ENCODE data around the gene PROKR1.

Gene PROKR1

GRCh38 chr2:68695971-68696370 lies 52.6 kb downstream of the PROKR1 start:
- Histone ChIP-seq H3K27me3 (ENCODE audit: control insufficient read depth, insufficient read depth, low read length) (no peaks in the 10 kb centered on the region), H3K9me3 (ENCODE audit: control insufficient read depth, insufficient read depth, low read length) (no peaks in the 10 kb centered on the region), H3K27ac (ENCODE audit: low read length) (no peak overlapping the region), H3K36me3 (ENCODE audit: control insufficient read depth, insufficient read depth, low read length) (no peaks in the 10 kb centered on the region), H3K4me3 (ENCODE audit: low read length) (no peak overlapping the region), H3K4me1 (ENCODE audit: control insufficient read depth, insufficient read depth, low read length) (no peaks in the 10 kb centered on the region)
- WGBS (ENCODE audit: insufficient coverage, insufficient read length): no CpG with 5 or more reads among the region's 4 CpGs
- DNase-seq (ENCODE audit: low read depth, low spot score): no peak

GRCh38 chr2:68696554-68696953 lies 53.2 kb downstream of the PROKR1 start:
- Histone ChIP-seq H3K4me1 (ENCODE audit: control insufficient read depth, insufficient read depth, low read length) (no peaks in the 10 kb centered on the region), H3K4me3 (ENCODE audit: low read length) (no peak overlapping the region), H3K27me3 (ENCODE audit: control insufficient read depth, insufficient read depth, low read length) (no peaks in the 10 kb centered on the region), H3K27ac (ENCODE audit: low read length) (no peak overlapping the region), H3K36me3 (ENCODE audit: control insufficient read depth, insufficient read depth, low read length) (no peaks in the 10 kb centered on the region), H3K9me3 (ENCODE audit: control insufficient read depth, insufficient read depth, low read length) (no peaks in the 10 kb centered on the region)
- DNase-seq (ENCODE audit: low read depth, low spot score): peak; percentile 47
- no CpG with 5 or more reads among the region's 2 CpGs for WGBS (ENCODE audit: insufficient coverage, insufficient read length)

GRCh38 chr2:68698567-68699377 lies 55.4 kb downstream of the PROKR1 start:
- Histone ChIP-seq H3K27ac (ENCODE audit: low read length) (no peak overlapping the region), H3K27me3 (ENCODE audit: control insufficient read depth, insufficient read depth, low read length) (no peaks in the 10 kb centered on the region), H3K36me3 (ENCODE audit: control insufficient read depth, insufficient read depth, low read length) (no peaks in the 10 kb centered on the region), H3K4me1 (ENCODE audit: control insufficient read depth, insufficient read depth, low read length) (no peaks in the 10 kb centered on the region), H3K4me3 (ENCODE audit: low read length) (no peak overlapping the region), H3K9me3 (ENCODE audit: control insufficient read depth, insufficient read depth, low read length) (no peaks in the 10 kb centered on the region)
- WGBS (ENCODE audit: insufficient coverage, insufficient read length): no CpG with 5 or more reads among the region's 4 CpGs
- DNase-seq (ENCODE audit: low read depth, low spot score): no peak

GRCh38 chr2:68700560-68700959 lies 57.2 kb downstream of the PROKR1 start:
- no peaks in the 10 kb centered on the region for H3K9me3 ChIP-seq (ENCODE audit: control insufficient read depth, insufficient read depth, low read length)
- no peaks in the 10 kb centered on the region for H3K27me3 ChIP-seq (ENCODE audit: control insufficient read depth, insufficient read depth, low read length)
- no peak for DNase-seq (ENCODE audit: low read depth, low spot score)
- no peaks in the 10 kb centered on the region for H3K4me1 ChIP-seq (ENCODE audit: control insufficient read depth, insufficient read depth, low read length)
- H3K36me3 ChIP-seq (ENCODE audit: control insufficient read depth, insufficient read depth, low read length): no peaks in the 10 kb centered on the region
- no peak overlapping the region for H3K4me3 ChIP-seq (ENCODE audit: low read length)
- H3K27ac ChIP-seq (ENCODE audit: low read length): no peak overlapping the region
- no CpG with 5 or more reads among the region's 2 CpGs for WGBS (ENCODE audit: insufficient coverage, insufficient read length)

GRCh38 chr2:68706637-68707036 lies 63.3 kb downstream of the PROKR1 start:
- no peak for DNase-seq (ENCODE audit: low read depth, low spot score)
- H3K4me1 ChIP-seq (ENCODE audit: control insufficient read depth, insufficient read depth, low read length): no peaks in the 10 kb centered on the region
- H3K27ac ChIP-seq (ENCODE audit: low read length): no peak overlapping the region
- H3K9me3 ChIP-seq (ENCODE audit: control insufficient read depth, insufficient read depth, low read length): no peaks in the 10 kb centered on the region
- no CpG with 5 or more reads among the region's 3 CpGs for WGBS (ENCODE audit: insufficient coverage, insufficient read length)
- H3K27me3 ChIP-seq (ENCODE audit: control insufficient read depth, insufficient read depth, low read length): no peaks in the 10 kb centered on the region
- no peaks in the 10 kb centered on the region for H3K36me3 ChIP-seq (ENCODE audit: control insufficient read depth, insufficient read depth, low read length)
- H3K4me3 ChIP-seq (ENCODE audit: low read length): no peak overlapping the region

Data from iPS DF 6.9 (cell line).